ENCODE results near the gene EME1. TPM values are rescaled to one million over a fixed set of nuclear protein-coding genes. Genes with fewer than 3 reads are reported as not detected.

Gene EME1
- total and polyA plus RNA-seq, 2 donors (not counting 3 experiments of a cell fraction or from before 2014, with no cell fraction given) = 5.6 to 9.1 TPM

GRCh38 chr17:50365649-50366393 is 7.2 kb upstream of the EME1 start:
- no peaks in the 10 kb centered on the region for H3K27me3 ChIP-seq (ENCODE audit: control insufficient read depth in 2 of 2, insufficient read depth in 2 of 2, low read length in 2 of 2)
- intact Hi-C loops (cut with micrococcal nuclease) (no loop called here), dilution Hi-C loops (cut with MboI; ENCODE audit: extremely low pct_ligation_motif_present, low sequenced_read_pairs) (no loop called here)
- no peak overlapping the region for H3K27ac ChIP-seq (ENCODE audit: insufficient read depth, low read depth, low read length)
- no peak for TF ChIP-seq CTCF (IDR thresholded peaks at IDR 0.05; ENCODE audit: extremely low read depth in 1 of 2, insufficient read depth in 1 of 2, low read depth in 1 of 2, low read length in 2 of 2)
- TF ChIP-seq POLR2AphosphoS5 (IDR thresholded peaks at IDR 0.05; ENCODE audit: insufficient read depth, low read depth, low read length) = no peak
- no peak for TF ChIP-seq EZH2 (IDR thresholded peaks at IDR 0.05; ENCODE audit: borderline replicate concordance, low read depth, low read length, severe bottlenecking)
- no peak for TF ChIP-seq POLR2A (IDR thresholded peaks at IDR 0.05; ENCODE audit: low read depth, low read length)
- TF ChIP-seq GATA2 (IDR thresholded peaks at IDR 0.05; ENCODE audit: insufficient read depth, insufficient read length, low read depth, low read length) = no peak
- TF ChIP-seq MYC (IDR thresholded peaks at IDR 0.05; ENCODE audit: low read depth, low read length) = no peak
- TF ChIP-seq JUN (IDR thresholded peaks at IDR 0.05; ENCODE audit: borderline replicate concordance, insufficient read depth, insufficient read length, low read depth) = no peak
- TF ChIP-seq FOS (IDR thresholded peaks at IDR 0.05; ENCODE audit: borderline replicate concordance, insufficient read depth, low read length) = no peak
- no peak for TF ChIP-seq MAX (IDR thresholded peaks at IDR 0.05; ENCODE audit: insufficient read depth, insufficient read length)
- H3K9me1 ChIP-seq (replicated peaks; ENCODE audit: control insufficient read depth, extremely low read depth, insufficient read depth, low read length) = no peaks in the 10 kb centered on the region
- ChIA-PET POLR2A (no interaction called here), CTCF (interaction anchor here (1.0 to 2.5 kb wide), 3 partner anchors 13 to 113 kb away, joined by 3 to 7 read pairs (median 5); partner anchors contain the start of gene LRRC59)
- H3K4me1 ChIP-seq (ENCODE audit: control insufficient read depth, extremely low read depth, insufficient read depth, low read length) = no peaks in the 10 kb centered on the region
- no peak for FAIRE-seq
- H3K9me3 ChIP-seq (replicated peaks; ENCODE audit: control insufficient read depth, insufficient read depth, low read length) = no peaks in the 10 kb centered on the region
- H3K79me2 ChIP-seq (ENCODE audit: control insufficient read depth, insufficient read depth, low read length) = no peaks in the 10 kb centered on the region
- DNase-seq (ENCODE audit: low read depth, low spot score) = no peak
- no peak overlapping the region for H3K4me2 ChIP-seq (ENCODE audit: insufficient read depth, low read length)
- H3K36me3 ChIP-seq (ENCODE audit: control insufficient read depth in 2 of 2, extremely low read depth in 1 of 2, insufficient read depth in 2 of 2, low read length in 2 of 2) = peaks cover 3 to 34% of the 10 kb centered on the region in 2 experiments
- no peak overlapping the region for H3K9ac ChIP-seq (replicated peaks; ENCODE audit: extremely low read depth, insufficient read depth, low read length)
- H3K4me3 ChIP-seq (replicated peaks in 1 of 3; ENCODE audit: insufficient read depth in 1 of 3, low read depth in 1 of 3, low read length in 3 of 3) = no peak overlapping the region
- no peaks in the 10 kb centered on the region for H4K20me1 ChIP-seq (replicated peaks; ENCODE audit: control insufficient read depth, extremely low read depth, insufficient read depth, low read length)
- no TSS peak for BruUV-seq (replicated peaks)
- H2AFZ ChIP-seq (ENCODE audit: low read depth, low read length) = no peak overlapping the region
